Stimulated activated CD4-positive, alpha-beta T cell treated with anti-CD3 and anti-CD28 coated beads, TNF-alpha, amount 100 ng/mL, for 1 hour (primary cell): ENCODE data around the gene KRTAP12-4.
"Not testable (repeated sequence)": the region's sequence is repeated elsewhere in the genome, so short reads cannot be mapped to it uniquely, and the experiment has no call there.

Source experiments
- DNase-seq, 3 donors: peaks; one replicate each; pipeline ENCODE4 v3.0.0-alpha.2; 2020; ENCODE audit warnings: low read depth in 3 of 3, low spot score in 1 of 3

Gene KRTAP12-4

DNA sequence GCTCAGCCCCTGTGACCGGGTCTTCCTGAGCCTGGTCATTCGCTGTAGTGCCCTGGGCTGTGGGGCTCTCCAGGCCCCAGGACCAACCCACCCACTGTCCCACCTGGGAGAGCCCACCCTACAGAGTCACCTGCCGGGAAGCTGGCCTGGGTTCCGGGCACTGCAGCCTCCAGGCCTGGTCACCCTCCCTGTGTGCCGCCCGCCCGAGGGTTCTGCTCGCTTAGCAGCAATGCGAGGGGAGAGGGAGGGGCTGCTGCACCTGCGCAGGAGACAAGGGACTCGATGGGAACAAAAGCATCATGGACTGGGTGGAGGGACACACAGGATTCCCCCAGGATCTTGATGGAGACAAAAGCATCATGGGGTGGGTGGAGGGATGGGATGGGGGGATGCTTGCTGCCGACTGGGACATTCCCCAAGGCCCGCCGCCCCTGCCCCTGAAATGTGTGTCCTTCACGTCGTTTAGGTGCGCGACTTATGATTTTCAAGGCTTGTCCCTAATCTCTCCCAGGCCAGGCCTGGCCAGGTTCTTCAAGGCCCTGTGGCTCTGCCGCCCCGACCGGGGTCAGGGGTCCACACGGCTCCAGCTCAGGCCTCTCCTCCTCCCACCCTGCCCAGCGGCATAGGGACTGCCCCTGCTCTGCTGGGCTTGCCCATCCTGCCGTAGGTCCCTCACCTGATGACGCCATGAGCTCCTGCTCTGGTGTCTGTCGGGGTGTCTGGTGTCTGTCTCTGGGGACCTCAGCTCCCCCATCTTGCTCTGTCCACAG is 40.9 kb downstream of the KRTAP12-4 start:
- DNase-seq, result no peak

GRCh38 chr21:44612669-44613229 is 41.7 kb downstream of the KRTAP12-4 start:
- DNase-seq, result no peak

DNA sequence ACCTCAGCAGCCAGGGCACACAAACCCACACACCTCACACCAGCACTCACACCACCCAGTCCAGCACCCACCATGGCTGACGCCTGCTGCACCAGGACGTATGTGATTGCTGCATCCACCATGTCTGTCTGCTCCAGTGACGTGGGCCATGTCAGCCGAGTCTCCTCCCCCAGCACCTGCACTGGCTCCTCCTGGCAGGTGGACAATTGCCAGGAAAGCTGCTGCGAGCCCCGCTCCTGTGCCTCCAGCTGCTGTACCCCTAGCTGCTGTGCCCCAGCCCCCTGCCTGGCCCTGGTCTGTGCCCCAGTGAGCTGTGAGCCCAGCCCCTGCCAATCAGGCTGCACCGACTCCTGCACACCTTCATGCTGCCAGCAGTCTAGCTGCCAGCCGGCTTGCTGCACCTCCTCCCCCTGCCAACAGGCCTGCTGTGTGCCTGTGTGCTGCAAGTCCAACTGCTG is 42.4 kb downstream of the KRTAP12-4 start, which contains the start of gene KRTAP10-8:
Gene KRTAP10-8 (plus strand): TSS at position 51 of the 458 bp plus-strand sequence. CDS start 22 bp downstream, at position 73.
- DNase-seq, result no peak

- DNase-seq, result no peak
Measured at GRCh38 chr21:44611551-44611950, 42.9 kb downstream of the KRTAP12-4 start.

DNA sequence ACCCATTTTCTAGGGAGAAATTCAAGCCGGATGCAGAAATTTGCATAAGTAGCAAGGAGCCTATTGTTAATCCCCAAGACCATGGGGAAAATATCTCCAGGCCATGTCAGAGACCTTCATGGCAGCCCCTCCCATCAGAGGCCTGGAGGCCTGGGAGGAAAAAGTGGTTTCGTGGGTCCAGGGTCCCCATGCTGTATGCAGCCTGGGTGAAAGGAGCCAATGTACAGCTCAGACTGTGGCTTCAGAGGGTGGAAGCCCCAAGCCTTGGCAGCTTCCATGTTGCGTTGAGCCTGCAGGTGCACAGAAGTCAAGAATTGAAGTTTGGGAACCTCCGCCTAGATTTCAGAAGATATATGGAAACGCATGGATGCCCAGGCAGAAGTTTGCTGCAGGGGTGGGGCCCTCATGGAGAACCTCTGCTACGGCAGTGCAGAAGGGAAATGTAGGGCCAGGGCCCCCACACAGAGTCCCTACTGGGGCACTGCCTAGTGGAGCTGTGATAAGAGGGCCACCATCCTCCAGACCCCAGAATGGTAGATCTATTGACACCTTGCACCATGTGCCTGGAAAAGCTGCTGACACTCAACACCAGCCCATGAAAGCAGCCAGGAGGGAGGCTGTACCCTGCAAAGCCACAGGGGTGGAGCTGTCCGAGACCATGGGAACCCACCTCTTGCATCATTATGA is 44.2 kb downstream of the KRTAP12-4 start:
- not testable (repeated sequence) for DNase-seq

DNA sequence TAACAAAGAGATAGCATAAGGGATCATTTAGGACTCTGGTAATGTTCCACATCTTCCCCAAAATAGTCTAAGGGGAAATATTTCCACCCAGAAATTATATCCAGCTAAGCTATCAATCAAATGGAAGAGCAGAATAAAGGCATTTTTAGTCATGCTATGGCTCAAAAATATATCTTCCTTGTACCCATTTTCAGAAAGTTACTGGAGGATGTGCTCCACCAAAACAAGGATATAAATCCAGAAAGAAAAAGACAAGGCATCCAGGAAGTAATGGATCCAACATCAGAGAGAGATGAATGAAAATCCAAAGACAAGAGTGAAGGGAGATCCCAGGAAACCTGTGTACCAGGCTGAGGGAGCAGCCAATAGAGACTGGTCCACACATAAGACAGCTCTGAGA is 45.3 kb downstream of the KRTAP12-4 start:
- DNase-seq, result no peak

DNA sequence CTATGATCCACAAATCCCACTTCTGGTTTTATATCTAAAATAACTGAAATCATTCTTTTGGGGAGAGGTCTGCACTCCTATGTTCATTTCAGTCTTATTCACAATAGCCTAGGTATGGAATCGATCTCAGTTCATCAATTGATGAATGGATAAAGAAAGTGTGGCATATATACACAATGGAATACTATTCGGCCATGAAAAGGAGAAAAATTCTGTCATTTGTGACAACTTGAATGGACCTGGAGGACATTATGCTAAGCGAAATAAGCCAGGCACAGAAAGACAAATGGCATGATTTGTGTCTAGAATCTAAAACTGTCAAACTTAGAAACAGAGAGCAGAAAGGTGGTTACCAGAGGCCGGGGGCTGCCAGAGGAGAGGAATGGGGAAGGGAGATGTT is 48.0 kb downstream of the KRTAP12-4 start:
- no peak for DNase-seq
